ENCODE measurements around the gene OTUB2.

DNA sequence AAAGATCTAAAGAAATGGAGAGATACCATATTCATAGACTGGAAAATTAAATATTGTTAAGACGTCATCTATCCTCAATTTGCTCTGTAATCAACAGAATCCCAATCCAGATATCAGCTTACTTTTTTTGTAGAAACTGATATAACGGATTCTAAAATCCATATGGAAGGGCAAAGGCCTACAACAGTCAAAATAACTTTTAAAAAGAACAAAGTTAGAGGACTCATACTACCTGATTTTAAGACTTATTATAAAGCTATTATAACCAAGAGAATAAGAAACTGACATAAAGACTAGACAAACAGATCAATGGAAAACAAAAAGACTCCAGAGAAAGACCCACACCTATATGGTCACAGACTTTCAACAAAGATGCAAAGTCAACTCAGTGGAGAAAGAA lies 48.9 kb downstream of the OTUB2 start:
- TF ChIP-seq, protein P1, sequence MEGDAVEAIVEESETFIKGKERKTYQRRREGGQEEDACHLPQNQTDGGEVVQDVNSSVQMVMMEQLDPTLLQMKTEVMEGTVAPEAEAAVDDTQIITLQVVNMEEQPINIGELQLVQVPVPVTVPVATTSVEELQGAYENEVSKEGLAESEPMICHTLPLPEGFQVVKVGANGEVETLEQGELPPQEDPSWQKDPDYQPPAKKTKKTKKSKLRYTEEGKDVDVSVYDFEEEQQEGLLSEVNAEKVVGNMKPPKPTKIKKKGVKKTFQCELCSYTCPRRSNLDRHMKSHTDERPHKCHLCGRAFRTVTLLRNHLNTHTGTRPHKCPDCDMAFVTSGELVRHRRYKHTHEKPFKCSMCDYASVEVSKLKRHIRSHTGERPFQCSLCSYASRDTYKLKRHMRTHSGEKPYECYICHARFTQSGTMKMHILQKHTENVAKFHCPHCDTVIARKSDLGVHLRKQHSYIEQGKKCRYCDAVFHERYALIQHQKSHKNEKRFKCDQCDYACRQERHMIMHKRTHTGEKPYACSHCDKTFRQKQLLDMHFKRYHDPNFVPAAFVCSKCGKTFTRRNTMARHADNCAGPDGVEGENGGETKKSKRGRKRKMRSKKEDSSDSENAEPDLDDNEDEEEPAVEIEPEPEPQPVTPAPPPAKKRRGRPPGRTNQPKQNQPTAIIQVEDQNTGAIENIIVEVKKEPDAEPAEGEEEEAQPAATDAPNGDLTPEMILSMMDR (IDR thresholded peaks at IDR 0.05): no peak
- TF ChIP-seq POLR2AphosphoS5 (IDR thresholded peaks at IDR 0.05; ENCODE audit: low read depth, low read length): no peak
- TF ChIP-seq, protein P2, sequence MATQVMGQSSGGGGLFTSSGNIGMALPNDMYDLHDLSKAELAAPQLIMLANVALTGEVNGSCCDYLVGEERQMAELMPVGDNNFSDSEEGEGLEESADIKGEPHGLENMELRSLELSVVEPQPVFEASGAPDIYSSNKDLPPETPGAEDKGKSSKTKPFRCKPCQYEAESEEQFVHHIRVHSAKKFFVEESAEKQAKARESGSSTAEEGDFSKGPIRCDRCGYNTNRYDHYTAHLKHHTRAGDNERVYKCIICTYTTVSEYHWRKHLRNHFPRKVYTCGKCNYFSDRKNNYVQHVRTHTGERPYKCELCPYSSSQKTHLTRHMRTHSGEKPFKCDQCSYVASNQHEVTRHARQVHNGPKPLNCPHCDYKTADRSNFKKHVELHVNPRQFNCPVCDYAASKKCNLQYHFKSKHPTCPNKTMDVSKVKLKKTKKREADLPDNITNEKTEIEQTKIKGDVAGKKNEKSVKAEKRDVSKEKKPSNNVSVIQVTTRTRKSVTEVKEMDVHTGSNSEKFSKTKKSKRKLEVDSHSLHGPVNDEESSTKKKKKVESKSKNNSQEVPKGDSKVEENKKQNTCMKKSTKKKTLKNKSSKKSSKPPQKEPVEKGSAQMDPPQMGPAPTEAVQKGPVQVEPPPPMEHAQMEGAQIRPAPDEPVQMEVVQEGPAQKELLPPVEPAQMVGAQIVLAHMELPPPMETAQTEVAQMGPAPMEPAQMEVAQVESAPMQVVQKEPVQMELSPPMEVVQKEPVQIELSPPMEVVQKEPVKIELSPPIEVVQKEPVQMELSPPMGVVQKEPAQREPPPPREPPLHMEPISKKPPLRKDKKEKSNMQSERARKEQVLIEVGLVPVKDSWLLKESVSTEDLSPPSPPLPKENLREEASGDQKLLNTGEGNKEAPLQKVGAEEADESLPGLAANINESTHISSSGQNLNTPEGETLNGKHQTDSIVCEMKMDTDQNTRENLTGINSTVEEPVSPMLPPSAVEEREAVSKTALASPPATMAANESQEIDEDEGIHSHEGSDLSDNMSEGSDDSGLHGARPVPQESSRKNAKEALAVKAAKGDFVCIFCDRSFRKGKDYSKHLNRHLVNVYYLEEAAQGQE (IDR thresholded peaks at IDR 0.05; ENCODE audit: insufficient read depth in 1 of 2, low read depth in 2 of 2, low read length in 1 of 2): no peak
